GM19395 (cell line): Measurements from ENCODE around the gene FAM89A.
"Not testable (repeated sequence)": the region's sequence is repeated elsewhere in the genome, so short reads cannot be mapped to it uniquely, and the experiment has no call there.

Experiments
- ATAC-seq: cut with Tn5 transposase; IDR thresholded peaks from one replicate; pipeline ENCODE4 v1.9.1; 2021; ENCODE audit warnings: mild to moderate bottlenecking, moderate library complexity; ENCODE audit not compliant: unreplicated experiment

The FAM89A gene

DNA sequence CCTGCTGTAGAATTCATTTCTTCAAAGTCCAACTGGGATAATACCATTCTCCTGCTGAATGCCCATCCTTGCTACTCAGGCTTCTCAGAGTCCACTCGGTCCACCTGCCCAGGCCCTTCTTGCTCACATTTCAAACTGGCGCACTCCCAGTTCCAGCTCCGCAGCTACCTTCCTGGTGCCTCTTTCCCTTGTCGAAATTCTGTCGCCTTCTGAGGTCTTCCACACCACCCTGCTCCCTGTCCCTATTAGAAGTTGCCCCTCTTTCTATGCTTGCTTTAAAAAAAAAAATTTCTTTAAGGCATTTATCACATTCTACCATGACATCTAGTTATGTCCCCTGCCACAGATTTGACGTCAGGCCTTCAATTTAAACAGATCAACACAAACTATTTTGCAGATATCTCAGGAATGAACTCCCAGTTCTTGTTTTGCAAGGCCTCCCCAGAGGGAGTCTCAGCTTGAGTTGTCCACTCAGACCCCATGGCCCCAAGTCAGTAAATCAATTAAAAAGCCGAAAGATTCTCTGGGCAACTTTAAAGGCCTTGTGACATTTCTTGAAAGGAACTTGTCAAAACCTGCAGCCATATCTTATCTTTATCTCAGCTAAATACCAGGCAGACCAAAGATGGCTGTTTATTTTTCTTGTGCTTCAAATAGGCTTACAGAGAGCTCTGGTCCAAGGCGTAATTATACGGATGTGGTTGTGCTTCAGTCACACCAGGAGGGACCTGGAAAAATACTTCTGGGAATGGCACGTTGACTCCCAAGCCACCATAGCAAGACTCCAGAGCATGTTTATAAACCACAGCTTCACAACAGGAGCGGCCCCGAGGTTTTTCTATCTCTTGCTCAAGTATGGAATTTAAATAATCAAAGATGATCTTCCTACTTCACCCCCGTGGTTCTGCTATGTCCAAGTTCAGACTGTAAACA is 2.2 kb downstream of the FAM89A start:
- ATAC-seq: no peak

DNA sequence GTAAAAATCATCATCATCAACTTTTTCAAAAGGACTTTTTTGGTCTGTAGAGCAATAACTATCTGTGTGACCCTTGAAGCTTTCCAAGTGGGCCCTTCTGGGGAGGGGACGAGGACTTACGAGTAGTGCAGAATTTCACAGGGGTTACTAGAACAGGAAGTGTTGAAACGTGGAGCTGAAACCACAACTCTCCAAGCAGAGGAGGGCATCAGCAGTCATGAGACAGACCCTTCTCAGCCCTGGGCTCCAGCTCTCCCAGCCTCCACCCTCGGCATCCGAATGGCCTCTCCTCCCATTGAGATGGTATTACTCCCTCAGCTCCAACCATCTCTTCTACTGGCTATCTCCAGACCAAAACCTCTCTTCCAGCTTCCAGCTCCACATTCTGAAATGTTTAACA is 3.6 kb downstream of the FAM89A start:
- no peak for ATAC-seq

DNA sequence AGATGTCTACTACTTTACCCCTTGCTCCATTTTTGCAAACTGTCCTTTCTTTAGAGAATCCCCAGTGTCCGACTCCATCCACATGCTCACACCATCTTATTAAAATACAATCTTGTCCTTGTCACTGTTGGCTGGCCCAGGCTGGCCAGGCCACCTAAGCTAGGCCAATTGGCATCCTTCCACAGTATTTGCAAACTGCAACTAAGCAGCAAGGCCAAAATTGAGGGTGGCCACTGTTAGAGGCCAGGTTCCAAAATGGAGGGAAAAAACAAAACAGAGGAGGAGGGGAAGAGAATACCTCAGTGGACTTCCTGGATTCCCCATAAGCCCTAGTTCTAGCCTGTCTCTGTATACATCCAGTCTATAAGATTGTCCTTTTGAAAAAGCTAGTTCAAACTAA is 4.3 kb downstream of the FAM89A start:
- ATAC-seq: no peak

DNA sequence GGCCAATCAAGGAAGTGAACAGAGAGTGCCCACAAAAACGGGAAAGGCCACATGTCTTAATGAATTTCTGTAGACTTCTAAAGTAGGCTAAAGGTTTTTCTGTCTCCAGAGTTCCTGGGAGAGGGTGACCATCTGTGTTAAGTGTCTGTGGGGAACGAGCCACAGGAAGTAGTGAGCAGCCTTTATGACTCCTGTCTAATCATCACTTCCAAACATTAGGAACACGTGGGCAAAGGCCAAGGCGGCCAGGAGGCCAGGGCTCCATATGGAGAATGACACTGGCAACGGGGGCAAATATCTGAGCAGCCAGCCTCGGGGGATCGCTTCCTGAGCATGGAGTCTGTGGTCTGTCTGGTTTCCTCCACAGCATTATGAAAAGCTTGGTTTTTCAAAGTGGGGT is 7.1 kb downstream of the FAM89A start:
- no peak for ATAC-seq

DNA sequence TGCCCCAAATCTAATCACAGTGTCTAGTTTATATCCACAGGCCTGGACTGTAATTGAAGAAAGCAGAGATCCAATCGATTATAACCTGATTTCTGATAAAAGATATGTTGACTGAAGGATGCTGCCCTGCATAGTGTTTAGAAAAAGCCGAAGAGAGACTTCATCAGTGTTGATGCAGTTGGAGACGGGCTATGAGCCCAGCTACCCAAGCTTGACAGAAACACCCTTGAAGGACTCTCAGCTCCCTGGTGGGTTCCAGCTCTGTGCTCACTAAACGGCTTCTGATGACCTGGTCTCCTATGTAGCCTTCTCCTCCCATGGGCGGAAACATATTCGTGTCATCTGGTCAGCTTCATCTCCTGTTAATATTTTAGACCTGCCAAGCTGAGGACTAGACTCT is 10.2 kb downstream of the FAM89A start:
- ATAC-seq: no peak

DNA sequence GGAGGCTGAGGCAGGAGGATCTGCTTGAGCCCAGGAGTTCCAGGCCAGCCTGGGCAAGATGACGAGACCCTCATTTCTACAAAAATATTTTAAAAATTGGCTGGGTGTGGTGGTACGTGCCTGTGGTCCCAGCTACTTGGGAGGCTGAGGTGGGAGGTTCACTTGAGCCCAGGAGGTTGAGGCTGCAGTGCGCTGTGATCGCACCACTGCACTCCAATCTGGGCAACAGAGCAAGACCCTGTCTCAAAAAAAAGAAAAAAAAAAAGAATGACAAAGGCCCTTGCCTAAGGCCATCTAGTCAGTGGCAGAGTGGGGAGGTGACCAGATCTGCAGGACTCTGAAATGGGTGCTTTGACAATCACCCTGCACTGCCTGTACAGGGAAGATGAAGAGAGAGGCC is 10.8 kb downstream of the FAM89A start:
- not testable (repeated sequence) for ATAC-seq

DNA sequence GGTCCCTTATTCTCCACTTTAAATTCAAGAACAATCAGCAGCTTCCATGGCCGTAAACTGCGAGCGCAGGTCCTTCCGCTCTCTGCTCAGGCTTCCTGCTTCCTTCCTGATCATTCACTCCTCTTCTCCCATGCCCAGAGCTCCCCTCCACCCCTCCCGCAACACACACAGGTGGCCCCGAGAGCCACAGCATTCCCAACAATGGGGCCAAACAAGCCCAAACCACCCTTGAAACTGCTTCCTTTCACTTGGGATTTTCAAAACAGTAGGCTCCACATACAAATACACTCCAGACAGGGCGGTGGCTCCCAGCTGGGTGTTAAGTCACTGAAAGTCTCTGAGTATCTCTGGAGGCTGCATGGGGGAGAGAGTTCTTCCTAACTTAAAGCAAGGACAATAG is 11.4 kb downstream of the FAM89A start:
- no peak for ATAC-seq

DNA sequence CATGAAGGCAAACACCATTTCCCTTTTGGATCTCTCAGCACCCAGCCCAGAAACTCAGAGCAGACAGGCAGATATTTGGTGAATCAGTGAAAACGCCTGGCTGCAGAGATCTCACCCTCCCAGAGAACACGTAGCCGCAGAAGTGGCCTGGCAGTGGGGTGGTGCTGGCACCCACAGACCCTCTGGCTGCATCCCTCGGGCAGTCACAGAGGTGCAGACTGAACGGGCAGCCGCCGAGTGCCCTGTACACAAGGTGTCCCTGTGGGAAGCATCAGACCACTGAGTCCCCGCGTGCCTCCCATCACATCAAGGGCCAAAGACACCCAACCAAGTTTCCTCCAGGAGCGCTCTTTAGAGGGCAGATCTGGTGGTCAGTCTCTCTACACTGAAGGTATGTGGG is 12.1 kb downstream of the FAM89A start:
- ATAC-seq: no peak

DNA sequence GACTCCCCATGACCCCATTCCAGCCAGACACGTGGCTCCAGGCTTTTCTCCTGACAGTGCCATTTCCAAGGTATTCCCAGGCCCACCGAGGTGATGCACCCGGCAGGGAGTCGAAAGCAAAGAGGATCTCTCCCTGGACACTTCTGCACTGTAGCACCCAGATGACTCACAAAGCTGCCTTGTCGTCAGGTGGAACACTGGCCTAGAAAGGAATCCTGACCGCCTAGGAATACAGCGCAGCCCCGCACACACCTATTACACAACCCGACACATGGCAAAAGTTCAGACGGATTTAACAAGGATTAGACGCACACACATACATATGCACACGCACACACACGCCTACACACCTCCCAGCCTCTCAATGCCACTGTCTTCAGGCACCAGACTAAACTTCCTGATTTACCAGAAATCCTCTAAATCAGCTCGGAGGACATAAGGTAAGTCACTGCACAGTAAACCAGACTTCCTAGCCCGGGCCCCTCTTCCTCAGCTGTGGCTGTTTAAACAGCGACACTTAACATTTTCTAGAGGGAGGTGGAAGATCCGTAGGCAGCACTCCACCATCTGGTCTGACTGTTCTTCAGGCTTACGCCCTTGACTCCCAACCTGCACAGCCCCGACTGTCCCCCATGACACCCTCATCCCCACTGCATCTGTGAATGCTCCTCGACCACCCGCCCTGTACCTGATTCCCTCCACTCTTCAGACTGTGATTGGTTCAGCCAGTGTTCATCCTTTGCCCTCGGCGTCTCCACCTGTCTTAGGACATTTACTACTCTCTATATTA is 12.7 kb downstream of the FAM89A start:
- no peak for ATAC-seq

DNA sequence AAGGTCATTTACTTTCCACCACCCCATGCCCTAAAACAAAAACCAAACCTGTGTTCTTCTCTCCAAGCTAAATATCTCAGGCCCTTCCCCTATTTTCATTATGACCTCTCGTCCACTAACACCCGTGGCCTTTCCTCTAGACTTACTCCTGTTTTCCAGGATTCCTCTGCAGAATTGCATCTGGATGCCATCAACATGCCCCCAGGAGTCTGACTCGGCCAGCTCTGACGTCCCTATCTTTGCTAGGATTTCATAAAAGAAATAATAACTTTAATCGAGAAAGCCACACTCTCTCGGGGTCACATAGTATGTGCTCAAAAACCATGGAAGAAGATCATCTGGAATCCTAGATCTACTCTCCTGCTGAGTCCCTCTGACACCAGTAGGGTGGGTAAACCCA is 13.5 kb downstream of the FAM89A start:
- no peak for ATAC-seq

DNA sequence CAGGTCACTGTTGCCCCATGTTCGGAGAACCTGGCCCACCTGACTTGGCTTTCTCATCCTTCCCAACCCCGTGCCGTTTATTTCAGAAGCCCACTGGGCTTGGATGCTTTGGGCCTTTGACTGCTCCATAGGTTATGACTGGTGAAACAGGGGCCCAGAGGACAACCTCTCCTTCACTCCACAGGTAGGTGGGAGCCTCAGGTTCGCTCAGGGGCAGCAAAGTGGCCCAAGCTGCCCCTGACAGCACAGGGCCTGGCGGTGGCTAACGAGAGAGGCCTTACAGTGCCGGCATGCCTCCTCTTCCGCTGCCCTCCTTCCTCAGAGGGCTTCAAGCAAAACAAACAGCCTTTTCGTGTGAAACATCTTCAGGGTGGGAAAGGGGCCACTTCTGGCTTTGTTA is 16.9 kb downstream of the FAM89A start:
- no peak for ATAC-seq

DNA sequence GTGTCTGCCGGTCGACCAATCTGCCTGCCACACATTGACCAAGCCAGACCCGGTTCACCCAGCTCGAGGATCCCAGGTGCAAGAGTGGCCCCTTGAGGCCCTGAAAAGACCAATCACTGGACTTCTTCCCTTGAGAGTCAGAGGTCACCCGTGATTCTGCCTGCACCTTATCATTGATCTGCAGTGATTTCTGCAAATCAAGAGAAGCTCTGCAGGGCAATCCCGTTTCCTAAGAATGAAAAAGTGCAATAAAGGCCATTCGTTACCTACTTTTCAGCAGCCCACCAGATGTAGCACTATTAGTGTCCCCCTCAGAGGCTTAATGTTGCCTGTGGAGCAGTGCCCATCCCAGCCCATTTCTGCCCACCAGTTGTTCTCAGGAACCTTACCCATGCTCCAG is 17.5 kb downstream of the FAM89A start:
- not testable (repeated sequence) for ATAC-seq

DNA sequence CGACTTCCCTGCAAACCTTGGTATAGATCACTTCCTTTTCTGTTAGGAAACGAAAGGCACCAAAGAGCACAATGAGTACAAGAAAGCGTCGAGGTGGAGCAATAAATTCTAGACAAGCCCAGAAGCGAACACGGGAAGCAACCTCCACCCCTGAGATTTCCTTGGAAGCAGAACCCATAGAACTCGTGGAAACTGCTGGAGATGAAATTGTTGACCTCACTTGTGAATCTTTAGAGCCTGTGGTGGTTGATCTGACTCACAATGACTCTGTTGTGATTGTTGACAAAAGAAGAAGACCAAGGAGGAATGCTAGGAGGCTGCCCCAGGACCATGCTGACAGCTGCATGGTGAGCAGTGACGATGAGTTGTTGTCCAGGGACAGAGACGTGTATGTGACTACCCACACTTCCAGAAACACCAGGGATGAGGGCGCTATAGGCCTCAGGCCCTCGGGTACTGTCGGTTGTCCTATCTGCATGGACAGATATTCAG is 18.5 kb downstream of the FAM89A start:
- ATAC-seq: no peak

DNA sequence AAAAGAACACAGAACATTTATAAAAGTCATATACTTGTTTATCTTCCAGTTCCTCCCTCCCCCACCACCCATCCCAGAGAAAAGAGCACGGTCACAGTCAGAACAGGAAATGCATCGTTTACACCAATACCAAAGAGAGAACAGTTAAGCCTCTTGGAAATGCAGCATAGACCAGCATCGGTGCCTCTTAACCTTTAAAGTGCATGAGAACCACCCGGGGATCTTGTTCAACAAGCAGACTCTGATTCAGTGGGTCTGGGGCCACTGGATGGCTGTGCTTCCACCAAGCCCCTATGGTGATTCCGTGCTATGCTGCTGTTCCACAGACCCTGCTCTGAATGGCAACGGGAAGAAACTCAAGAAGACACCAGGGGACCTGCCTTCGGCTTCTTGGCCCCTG is 19.2 kb downstream of the FAM89A start:
- no peak for ATAC-seq

DNA sequence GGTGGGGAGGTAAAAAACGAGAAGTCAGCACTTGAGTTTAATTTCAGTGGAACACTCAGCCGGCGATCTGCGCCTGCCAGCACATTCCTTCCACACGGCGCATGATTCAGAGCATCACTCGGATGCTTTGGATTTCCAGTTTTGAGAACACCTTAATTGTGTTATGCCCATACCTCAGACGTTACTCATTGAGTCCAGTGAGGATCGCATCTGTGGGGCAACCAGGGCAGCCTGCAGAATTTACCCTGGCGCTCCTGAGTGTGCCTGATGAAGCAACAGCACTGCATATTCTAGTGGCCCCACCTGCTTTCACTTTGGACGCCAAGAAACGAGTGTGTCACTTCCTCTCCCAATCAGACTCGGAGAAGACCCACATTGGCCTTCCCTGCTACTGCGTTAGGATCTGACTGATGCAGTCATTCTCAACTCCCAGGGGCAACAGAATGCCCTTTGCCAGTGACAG is 19.9 kb downstream of the FAM89A start:
- peak; percentile 79 for ATAC-seq

DNA sequence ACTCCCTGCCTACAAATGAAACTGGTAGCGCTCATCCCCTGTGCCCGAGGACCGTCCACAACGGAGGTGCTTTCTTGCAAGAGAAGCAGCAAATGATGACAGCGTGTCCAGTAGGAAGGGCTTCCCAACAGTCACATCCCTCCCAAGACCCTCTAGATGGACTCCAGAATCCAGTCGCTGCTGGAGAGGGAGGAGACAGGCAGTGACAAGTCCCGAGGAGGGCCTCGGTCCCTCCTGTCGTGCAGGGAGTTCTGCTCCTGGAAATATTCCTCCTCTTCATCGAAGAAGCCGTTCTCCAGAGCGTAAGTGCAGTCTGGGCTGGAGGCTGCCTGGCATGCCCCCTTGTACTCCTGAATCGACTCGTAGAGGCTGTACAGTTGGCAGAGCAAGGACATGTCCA is 20.3 kb downstream of the FAM89A start:
- ATAC-seq: no peak

DNA sequence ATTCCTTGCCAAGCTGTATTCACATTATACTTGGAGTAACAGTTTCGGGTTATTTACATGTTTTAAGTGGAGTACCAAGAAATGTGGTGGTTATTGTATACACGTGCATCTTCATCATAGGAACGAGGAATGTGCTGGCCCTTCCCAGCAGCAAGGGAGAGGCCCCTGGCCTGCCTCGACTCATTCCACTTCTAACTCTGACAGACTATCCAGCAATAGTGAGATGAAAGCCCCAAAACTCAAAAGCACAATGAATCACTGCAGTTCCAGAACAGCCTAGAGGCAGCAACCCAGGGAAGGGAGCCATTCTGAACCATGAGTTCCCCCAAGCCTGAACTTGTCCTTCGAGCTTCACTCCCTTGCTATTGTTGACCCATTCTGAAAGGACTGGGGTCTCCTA is 23.1 kb downstream of the FAM89A start:
- ATAC-seq: no peak

DNA sequence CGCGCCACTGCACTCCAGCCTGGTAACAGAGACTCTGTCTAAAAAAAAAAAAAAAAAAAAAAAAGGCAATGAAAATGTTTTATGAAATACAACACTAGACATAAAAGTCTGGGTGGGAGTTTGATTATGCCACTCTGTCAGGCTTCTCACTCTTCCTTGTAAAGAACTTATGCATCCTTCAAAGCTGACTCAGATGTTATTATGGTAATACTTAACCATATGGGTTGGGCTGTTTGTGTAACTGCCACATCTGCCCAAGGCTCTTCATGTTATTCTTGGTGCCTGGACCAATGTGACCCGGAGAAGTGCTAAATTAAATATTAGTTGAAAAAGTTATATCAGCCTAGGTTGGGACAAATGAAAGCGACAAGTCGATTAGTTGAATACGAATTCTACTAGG is 23.8 kb downstream of the FAM89A start:
- ATAC-seq: no peak

DNA sequence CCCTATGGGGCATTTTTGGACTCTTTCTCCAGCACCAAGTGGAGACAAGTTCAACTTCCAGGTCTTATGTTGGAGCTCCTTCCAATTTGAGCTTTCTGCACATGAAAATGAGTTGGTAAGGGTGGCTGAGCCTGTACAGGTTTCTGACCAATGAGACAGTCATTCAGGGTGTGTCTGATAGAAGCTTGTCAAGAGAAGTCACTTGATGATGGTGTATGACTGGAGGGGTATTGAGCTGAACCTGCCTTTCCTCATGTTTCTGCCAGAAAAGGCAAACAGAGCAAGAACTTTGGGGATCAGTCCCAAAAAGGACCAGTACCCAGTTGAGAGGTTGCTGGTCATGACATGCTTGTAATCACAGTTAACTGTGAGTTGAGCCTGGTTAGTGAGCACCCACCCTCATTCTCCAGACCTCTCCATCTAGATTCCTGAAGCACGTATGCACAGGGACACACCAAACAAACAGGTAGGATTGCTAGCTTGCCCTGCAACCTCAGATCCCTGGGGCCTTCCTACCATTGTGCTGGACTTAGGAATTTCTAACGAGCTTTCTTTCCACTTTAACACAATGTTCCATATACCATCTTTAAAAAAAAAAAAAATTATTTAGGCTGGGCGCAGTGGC is 26.6 kb downstream of the FAM89A start:
- no peak for ATAC-seq

DNA sequence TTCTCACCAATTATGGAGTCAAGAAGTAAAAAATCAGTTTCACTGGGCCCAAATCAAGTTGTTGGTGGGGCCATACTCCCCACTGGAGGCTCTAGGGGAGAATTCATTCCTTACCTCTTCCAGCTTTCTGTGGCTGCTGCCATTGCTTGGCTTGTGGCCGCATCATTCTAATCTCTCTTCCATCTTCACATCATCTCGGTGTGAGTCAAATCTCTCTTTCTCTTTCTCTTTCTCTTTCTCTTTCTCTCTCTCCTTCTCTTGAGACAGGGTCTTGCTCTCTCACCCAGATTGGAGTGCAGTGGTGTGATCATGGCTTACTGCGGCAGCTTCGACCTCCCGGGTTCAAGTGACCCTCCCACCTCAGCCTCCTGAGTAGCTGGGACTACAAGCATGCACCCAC is 28.1 kb downstream of the FAM89A start:
- no peak for ATAC-seq

DNA sequence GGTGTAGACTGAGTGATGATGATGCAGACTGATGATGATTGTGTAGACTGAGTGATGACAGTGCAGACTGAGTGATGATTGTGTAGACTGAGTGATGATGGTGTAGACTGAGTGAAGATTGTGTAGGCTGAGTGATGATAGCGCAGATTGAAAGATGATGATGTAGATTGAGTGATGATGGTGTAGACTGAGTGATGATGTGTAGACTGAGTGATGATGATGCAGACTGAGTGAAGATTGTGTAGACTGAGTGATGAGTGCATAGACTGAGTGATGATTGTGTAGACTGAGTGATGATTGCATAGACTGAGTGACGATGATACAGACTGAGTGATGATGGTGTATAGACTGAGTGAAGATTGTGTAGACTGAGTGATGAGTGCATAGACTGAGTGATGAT is 28.7 kb downstream of the FAM89A start:
- ATAC-seq: no peak
